Activated CD4-positive, alpha-beta T cell treated with anti-CD3 and anti-CD28 coated beads, Interleukin-2, amount 10 ng/mL, durations not matched to agents 7 days and 5 days (primary cell): ENCODE data around the gene DNAH17. TPM values are rescaled to one million over a fixed set of nuclear protein-coding genes. Genes with fewer than 3 reads are reported as not detected.

Source experiments
- CTCF ChIA-PET: fragments of 350-600 bp; sonication (Branson Sonifier 250); formaldehyde crosslinking; loops from one replicate; lab custom pipeline; 2021; ENCODE audit warnings: antibody characterized with exemption; lab: Charles Lee
- POLR2A ChIA-PET: fragments of 350-600 bp; sonication (Branson Sonifier 250); formaldehyde crosslinking; loops from one replicate; lab custom pipeline; 2021; ENCODE audit warnings: antibody characterized with exemption; lab: Charles Lee
- DNase-seq: peaks from one replicate; pipeline ENCODE4 v3.0.0-alpha.2; 2020
- H3K27ac Mint-ChIP-seq: one replicate; pipeline ENCODE4 v1.8.0; 2021; ENCODE audit warnings: mild to moderate bottlenecking, moderate library complexity, mixed read lengths
- H3K27me3 Mint-ChIP-seq: one replicate; pipeline ENCODE4 v1.8.0; 2021; ENCODE audit warnings: mixed read lengths
- H3K36me3 Mint-ChIP-seq: one replicate; pipeline ENCODE4 v1.8.0; 2021; ENCODE audit warnings: low read depth, mixed read lengths
- H3K4me1 Mint-ChIP-seq: one replicate; pipeline ENCODE4 v1.8.0; 2021; ENCODE audit warnings: mixed read lengths
- H3K4me3 Mint-ChIP-seq: one replicate; pipeline ENCODE4 v1.8.0; 2021; ENCODE audit warnings: mild to moderate bottlenecking, moderate library complexity, mixed read lengths
- H3K9me3 Mint-ChIP-seq: one replicate; pipeline ENCODE4 v1.8.0; 2021; ENCODE audit warnings: mixed read lengths
- total RNA-seq, 2 experiments: library from RNA; stranded (reverse); gene quantifications; one replicate each; pipeline ENCODE4 v1.2.3, GENCODE V29; 2021

DNAH17 gene
- total RNA-seq, 2 experiments from 2014 or later = 0.07 to 0.15 TPM

- no peak overlapping the region for H3K4me3 Mint-ChIP-seq
- H3K9me3 Mint-ChIP-seq = no peaks in the 10 kb centered on the region
- no peak for DNase-seq
- peaks cover 11% of the 10 kb centered on the region for H3K4me1 Mint-ChIP-seq
- ChIA-PET POLR2A (no interaction called here), CTCF (interaction anchor here (0.6 to 0.7 kb wide), 2 partner anchors 178 to 210 kb away, joined by 3 to 4 read pairs; no protein-coding TSS in a partner anchor)
- H3K36me3 Mint-ChIP-seq = no peaks in the 10 kb centered on the region
- H3K27ac Mint-ChIP-seq = no peak overlapping the region
- peaks cover 2% of the 10 kb centered on the region for H3K27me3 Mint-ChIP-seq
Measured at GRCh38 chr17:78488867-78489634, 88.1 kb downstream of the DNAH17 start.

- Mint-ChIP-seq H3K4me3 (no peak overlapping the region), H3K27ac (no peak overlapping the region), H3K9me3 (no peaks in the 10 kb centered on the region), H3K36me3 (no peaks in the 10 kb centered on the region), H3K27me3 (peaks cover 3% of the 10 kb centered on the region), H3K4me1 (peaks cover 11% of the 10 kb centered on the region)
- POLR2A ChIA-PET = no interaction called here
- CTCF ChIA-PET = interaction anchor here (1.1 kb wide), 1 partner anchor 9 kb away, joined by 3 read pairs; no protein-coding TSS in a partner anchor
- DNase-seq = no peak
Measured at GRCh38 chr17:78488156-78488555, 89.0 kb downstream of the DNAH17 start.

- Mint-ChIP-seq H3K4me1 (peaks cover 11% of the 10 kb centered on the region), H3K4me3 (no peak overlapping the region), H3K27ac (no peak overlapping the region), H3K36me3 (no peaks in the 10 kb centered on the region), H3K27me3 (peaks cover 7% of the 10 kb centered on the region), H3K9me3 (no peaks in the 10 kb centered on the region)
- ChIA-PET CTCF (interaction anchor here (1.1 kb wide), 1 partner anchor 10 kb away, joined by 3 read pairs; no protein-coding TSS in a partner anchor), POLR2A (no interaction called here)
- DNase-seq = no peak
Measured at GRCh38 chr17:78486946-78487680, 90.1 kb downstream of the DNAH17 start.

GRCh38 chr17:78486228-78486802 lies 90.9 kb downstream of the DNAH17 start:
- POLR2A ChIA-PET = no interaction called here
- Mint-ChIP-seq H3K4me1 (peaks cover 11% of the 10 kb centered on the region), H3K27me3 (peaks cover 7% of the 10 kb centered on the region), H3K4me3 (no peak overlapping the region), H3K36me3 (no peaks in the 10 kb centered on the region), H3K27ac (no peak overlapping the region), H3K9me3 (no peaks in the 10 kb centered on the region)
- DNase-seq = no peak
- CTCF ChIA-PET = no interaction called here

GRCh38 chr17:78485290-78486168 lies 91.7 kb downstream of the DNAH17 start:
- Mint-ChIP-seq H3K4me3 (peak overlapping the region; percentile 19), H3K27ac (no peak overlapping the region), H3K27me3 (peaks cover 7% of the 10 kb centered on the region), H3K9me3 (no peaks in the 10 kb centered on the region), H3K36me3 (no peaks in the 10 kb centered on the region), H3K4me1 (peaks cover 11% of the 10 kb centered on the region)
- ChIA-PET CTCF (interaction anchor here (0.6 kb wide), 1 partner anchor 106 kb away, joined by 3 read pairs; no protein-coding TSS in a partner anchor), POLR2A (no interaction called here)
- DNase-seq = no peak

- H3K36me3 Mint-ChIP-seq = no peaks in the 10 kb centered on the region
- peak; percentile 57 for DNase-seq
- H3K27ac Mint-ChIP-seq = no peak overlapping the region
- peaks cover 7% of the 10 kb centered on the region for H3K27me3 Mint-ChIP-seq
- ChIA-PET CTCF (interaction anchor here (0.6 to 1.6 kb wide), 3 partner anchors 9 to 107 kb away, joined by 3 to 4 read pairs (median 4); no protein-coding TSS in a partner anchor), POLR2A (no interaction called here)
- no peaks in the 10 kb centered on the region for H3K9me3 Mint-ChIP-seq
- peaks cover 11% of the 10 kb centered on the region for H3K4me1 Mint-ChIP-seq
- H3K4me3 Mint-ChIP-seq = peak overlapping the region; percentile 64
Measured at GRCh38 chr17:78484271-78485246, 92.6 kb downstream of the DNAH17 start.

GRCh38 chr17:78479369-78479768 lies 97.8 kb downstream of the DNAH17 start:
- DNase-seq = no peak
- ChIA-PET POLR2A (no interaction called here), CTCF (interaction anchor here (0.7 kb wide), 1 partner anchor 218 kb away, joined by 3 read pairs; no protein-coding TSS in a partner anchor)
- no peak overlapping the region for H3K4me3 Mint-ChIP-seq
- H3K27ac Mint-ChIP-seq = no peak overlapping the region
- H3K27me3 Mint-ChIP-seq = peaks cover 10% of the 10 kb centered on the region
- H3K4me1 Mint-ChIP-seq = peaks cover 7% of the 10 kb centered on the region
- no peaks in the 10 kb centered on the region for H3K9me3 Mint-ChIP-seq
- H3K36me3 Mint-ChIP-seq = no peaks in the 10 kb centered on the region

- ChIA-PET POLR2A (no interaction called here), CTCF (interaction anchor here (0.7 kb wide), 1 partner anchor 218 kb away, joined by 3 read pairs; no protein-coding TSS in a partner anchor)
- Mint-ChIP-seq H3K9me3 (no peaks in the 10 kb centered on the region), H3K36me3 (no peaks in the 10 kb centered on the region), H3K27ac (no peak overlapping the region), H3K4me3 (no peak overlapping the region), H3K27me3 (peaks cover 9% of the 10 kb centered on the region), H3K4me1 (peaks cover 3% of the 10 kb centered on the region)
- DNase-seq = no peak
Measured at GRCh38 chr17:78478757-78479297, 98.4 kb downstream of the DNAH17 start.

GRCh38 chr17:78477913-78478756 lies 99.1 kb downstream of the DNAH17 start:
- H3K4me1 Mint-ChIP-seq = peaks cover 3% of the 10 kb centered on the region
- H3K27ac Mint-ChIP-seq = no peak overlapping the region
- no peaks in the 10 kb centered on the region for H3K9me3 Mint-ChIP-seq
- no peak for DNase-seq
- H3K36me3 Mint-ChIP-seq = no peaks in the 10 kb centered on the region
- no peak overlapping the region for H3K4me3 Mint-ChIP-seq
- POLR2A ChIA-PET = no interaction called here
- CTCF ChIA-PET = no interaction called here
- H3K27me3 Mint-ChIP-seq = peaks cover 9% of the 10 kb centered on the region

GRCh38 chr17:78476973-78477372 lies 100.2 kb downstream of the DNAH17 start:
- ChIA-PET CTCF (interaction anchor here (0.6 kb wide), 1 partner anchor 35 kb away, joined by 3 read pairs; no protein-coding TSS in a partner anchor), POLR2A (no interaction called here)
- DNase-seq = no peak
- peaks cover 5% of the 10 kb centered on the region for H3K27me3 Mint-ChIP-seq
- peaks cover 3% of the 10 kb centered on the region for H3K4me1 Mint-ChIP-seq
- H3K27ac Mint-ChIP-seq = no peak overlapping the region
- H3K4me3 Mint-ChIP-seq = no peak overlapping the region
- no peaks in the 10 kb centered on the region for H3K36me3 Mint-ChIP-seq
- H3K9me3 Mint-ChIP-seq = no peaks in the 10 kb centered on the region
